AG08396 (cell line): ENCODE results near the gene NUP133.
"Not testable (repeated sequence)": the region's sequence is repeated elsewhere in the genome, so short reads cannot be mapped to it uniquely, and the experiment has no call there.

ENCODE experiments used
- DNase-seq: peaks from one replicate; pipeline ENCODE4 v3.0.0; 2012; ENCODE audit warnings: low spot score, mixed read lengths

Gene NUP133

GRCh38 chr1:229509576-229509975, 1.4 kb upstream of the NUP133 start:
- peak; percentile 52 for DNase-seq

- no peak for DNase-seq
These were observed 739 bp upstream of the NUP133 start for GRCh38 chr1:229508823-229509337.

DNA sequence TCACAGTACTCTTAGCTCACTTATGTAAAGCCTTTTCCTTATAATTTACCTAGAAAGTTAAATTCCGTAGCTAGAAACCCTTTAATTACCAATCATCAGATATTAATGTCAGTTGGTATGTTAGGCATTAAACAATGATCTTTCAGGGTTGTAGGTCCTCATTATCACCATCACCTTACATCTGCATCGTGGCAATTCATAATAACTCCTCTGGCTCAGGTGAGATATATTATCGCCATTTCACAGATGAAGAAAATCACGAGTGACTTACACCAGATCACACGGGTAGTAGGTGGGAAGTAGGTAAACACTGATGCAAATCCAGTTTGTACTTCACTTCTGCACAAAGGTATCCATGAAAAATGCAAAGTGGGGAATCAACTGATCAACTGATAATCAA, 639 bp downstream of the NUP133 start:
- DNase-seq, result no peak

DNA sequence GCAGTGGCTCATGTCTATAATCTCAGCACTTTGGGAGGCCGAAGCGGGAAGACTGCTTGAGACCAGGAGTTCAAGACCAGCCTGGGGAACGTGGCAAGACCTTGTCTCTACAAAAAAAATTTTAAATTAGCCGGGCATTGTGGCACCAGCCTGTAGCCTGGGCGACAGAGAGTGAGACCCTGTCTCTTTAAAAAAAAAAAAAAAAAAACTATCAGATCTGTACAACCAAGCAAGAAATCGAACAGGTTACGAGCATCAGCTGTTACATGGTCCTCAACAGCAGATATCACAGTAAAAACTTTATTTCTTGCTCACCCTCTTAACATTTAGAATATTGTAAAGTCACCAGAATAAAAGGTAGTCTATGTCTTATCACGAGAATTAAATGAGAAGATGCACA, 1.5 kb downstream of the NUP133 start:
- no peak for DNase-seq

GRCh38 chr1:229495782-229496181, 12.4 kb downstream of the NUP133 start:
- DNase-seq, result no peak

DNA sequence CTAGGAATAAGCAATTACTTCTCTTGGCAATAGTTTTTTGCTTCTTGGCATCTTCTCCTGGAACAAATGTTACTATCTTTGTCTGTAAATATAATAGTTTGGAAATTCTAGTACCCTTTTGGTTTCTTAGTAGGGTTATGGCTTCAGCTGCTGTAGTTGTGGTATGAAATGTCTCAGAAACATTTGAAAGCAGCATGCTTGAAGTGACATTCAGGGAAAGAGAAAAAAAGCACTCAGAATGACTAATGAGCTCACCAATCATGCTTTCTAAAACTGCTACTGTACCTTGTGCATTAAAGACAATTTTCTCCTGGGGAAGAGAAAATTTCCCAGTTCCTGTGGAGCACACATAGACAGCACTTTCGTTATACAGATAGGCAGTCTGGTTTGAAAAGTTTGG, 21.0 kb downstream of the NUP133 start:
- DNase-seq, result no peak

- DNase-seq, result no peak
These were observed 22.8 kb downstream of the NUP133 start for GRCh38 chr1:229485318-229485717.

DNA sequence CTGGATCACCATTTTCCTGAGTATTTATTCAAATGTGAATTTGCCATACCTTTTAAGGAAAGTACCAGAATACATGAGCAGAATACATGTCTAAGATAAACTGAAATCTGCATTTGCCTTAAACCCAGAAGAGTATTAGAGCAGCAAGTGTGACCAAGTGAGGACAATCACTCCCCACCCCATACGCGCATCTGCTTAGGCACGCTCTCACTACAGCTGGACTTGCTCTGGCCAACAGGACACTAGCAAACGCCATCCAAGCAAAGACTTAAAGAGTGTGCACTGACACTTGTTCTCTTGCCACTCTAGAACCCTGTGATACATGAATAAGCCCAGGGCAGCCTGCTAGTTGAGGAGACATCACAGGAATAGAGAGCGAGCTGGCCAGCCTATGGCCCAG, 25.6 kb downstream of the NUP133 start:
- no peak for DNase-seq

DNA sequence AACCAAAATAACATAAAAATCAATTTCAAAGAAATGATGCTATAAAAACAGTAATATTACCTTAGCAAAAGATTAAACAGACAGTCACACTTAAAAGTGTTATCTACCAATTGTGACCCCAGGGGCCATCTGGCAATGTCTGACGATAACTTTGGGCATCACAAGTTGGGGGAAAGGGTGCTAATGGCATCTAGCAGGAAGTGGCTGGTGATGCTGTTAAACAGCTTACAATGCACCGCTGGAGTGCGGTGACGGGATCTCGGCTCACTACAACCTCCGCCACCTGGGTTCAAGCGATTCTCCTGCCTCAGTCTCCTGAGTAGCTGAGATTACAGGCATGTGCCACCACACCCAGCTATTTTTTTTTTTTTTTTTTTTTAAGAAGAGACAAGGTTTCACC, 27.6 kb downstream of the NUP133 start:
- DNase-seq, result no peak

DNA sequence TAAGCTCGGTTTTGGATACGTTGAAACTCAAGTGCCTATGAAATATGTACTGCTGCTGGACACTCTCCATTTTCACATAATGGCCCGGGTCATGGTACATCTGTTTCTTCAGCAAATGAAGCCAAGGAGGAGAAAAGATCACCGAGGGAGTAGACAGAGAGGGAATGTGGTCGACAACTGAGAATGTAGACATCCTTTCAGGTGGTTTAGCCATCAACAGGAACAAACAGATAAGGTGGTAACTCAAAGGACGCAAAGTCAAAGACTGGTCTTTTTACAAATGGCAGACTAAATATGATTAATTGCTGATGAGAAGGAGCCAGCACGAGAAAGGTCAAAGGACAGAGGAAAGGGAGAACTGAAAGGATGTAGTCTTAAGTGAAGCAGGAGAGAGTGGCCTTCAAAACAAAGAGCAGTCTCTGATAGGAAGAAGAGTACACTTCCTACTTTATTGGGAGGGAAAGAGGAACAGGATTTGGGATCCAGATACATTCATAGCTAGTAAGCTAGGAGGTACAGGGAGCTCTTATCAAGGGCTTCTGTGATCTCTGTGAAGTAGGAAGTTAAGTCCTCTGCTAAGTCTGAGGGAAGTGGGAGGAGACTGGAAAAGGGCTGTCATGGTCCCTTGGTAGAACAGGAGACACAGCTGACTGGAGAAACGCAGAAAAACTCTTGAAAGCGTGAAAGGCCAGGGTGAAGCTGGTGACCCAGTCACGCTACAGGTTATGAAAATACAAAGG, 28.3 kb downstream of the NUP133 start:
- DNase-seq, result no peak

GRCh38 chr1:229478852-229479251, 29.3 kb downstream of the NUP133 start:
- no peak for DNase-seq

GRCh38 chr1:229475859-229476258, 32.3 kb downstream of the NUP133 start:
- DNase-seq, result not testable (repeated sequence)

DNA sequence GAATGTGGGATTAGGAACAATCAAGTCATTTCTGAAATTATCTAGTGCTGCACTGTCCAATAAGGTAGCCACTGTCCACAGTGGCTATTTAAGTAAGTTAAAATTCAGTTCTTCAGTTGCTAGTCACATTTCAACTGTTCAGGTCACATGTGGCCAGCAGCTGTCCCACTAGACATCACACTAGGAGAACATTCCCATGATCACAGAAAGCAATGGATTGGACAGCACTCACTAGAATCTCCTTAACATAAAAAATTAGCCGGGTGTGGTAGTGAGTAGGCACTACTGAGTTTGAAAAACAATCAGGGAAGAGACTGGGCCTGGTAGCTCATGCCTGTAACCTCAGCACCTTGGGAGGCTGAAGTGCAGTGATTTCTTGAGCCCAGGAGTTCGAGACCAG, 33.6 kb downstream of the NUP133 start:
- no peak for DNase-seq

DNA sequence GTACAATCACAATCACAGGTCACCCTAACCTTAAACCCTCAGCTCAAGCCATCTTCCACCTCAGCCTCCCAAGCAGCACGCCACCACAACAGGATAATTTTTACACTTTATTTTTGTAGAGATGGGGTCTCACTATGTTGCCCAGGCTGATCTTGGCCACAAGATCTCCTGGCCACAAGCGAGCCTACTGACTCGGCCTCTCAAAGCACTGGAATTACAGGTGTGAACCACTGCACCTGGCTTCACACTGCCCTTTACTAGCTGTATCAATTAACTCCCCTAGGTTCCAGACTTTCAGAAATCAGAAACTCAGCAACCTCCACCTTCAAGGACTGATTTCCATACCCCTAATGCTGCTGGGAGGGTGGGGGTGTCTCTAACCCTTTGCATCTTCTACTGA, 37.0 kb downstream of the NUP133 start:
- DNase-seq, result no peak

- no peak for DNase-seq
These were observed 37.6 kb downstream of the NUP133 start for GRCh38 chr1:229470406-229471043.

- no peak for DNase-seq
These were observed 41.3 kb downstream of the NUP133 start for GRCh38 chr1:229466887-229467286.

DNA sequence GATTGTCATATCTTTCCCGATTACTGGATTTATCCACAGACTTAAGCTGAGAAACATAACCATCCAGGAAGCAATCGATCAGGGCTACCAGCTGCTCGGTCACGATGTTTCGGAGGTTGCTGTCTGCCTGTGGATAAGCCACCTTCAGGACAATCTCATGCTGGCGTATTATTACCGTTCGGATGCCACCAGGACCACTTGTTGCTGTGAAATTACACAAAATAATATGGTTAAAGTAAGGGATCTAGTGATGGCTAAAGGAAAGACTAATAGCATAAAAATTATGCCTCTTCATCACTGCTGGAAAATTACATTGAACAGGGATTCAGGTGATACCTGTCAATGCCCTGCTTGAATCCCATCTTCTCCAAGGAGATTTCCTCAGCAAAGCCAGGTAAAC, 43.5 kb downstream of the NUP133 start:
- DNase-seq, result no peak

DNA sequence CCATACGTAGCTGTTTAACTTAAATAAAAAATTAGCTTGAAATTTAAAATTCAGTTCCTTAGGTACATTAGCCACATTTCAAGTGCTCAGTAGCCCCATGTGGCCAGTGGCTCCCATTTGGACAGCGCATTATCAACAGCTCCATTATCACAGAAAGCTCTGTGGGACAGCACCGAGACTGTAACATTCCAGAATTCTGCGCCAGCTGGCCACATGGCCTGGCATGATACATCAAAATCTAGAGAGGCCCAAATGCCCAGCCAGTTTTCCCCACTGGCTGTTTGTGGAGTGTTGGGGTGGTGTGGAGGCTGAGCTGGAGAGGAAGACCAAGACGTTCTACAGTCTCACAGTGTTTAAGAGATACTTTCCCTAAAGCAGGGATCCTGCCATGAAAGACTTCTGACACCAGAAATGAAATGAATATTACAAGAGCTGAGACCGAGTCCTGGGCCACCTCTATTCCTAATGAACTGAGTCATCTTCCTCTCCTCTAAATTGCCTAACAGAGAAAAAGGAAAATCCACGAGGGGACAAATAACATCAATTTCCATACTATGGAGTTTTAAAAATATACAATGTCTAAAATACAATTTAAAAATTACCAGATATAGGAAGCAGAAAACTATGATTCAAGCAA, 47.0 kb downstream of the NUP133 start:
- DNase-seq, result no peak

GRCh38 chr1:229459815-229460214, 48.3 kb downstream of the NUP133 start:
- no peak for DNase-seq

DNA sequence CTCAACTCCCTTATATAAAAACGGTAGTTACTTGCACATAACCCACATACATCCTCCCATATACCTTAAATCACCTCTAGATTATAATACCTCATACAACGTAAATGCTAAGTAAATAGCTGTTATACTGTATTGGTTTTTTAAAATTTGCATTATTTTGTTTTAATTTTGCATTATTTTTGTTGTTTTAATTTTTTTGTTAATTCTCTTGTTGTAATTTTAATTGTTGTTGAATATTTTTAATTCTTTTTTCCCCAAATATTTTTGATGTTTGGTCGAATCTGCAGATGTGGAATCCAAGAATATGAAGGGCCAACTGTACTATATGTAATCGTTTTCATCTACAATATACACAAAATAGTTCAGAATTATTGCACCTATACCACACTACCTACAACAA, 50.7 kb downstream of the NUP133 start:
- DNase-seq, result no peak

GRCh38 chr1:229456016-229456415, 52.1 kb downstream of the NUP133 start:
- DNase-seq, result no peak

DNA sequence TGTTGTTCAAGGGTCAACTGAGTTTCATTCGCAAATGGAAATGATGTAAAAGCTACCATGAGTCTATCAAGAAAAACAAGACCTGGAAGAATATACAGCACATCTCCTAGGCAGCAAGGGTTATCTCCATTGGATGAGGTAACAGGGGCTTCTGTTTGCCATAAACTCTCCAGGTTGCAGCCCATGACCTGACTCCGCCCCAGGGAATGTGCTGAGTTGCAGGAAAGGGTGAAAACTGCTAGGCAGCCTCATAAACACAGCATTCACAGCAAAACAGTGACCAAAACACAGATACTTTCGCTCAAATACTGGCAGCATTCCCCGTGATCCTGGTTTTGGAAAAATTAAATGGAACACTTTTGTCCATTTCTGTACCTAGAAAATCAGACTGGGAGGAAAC, 54.1 kb downstream of the NUP133 start:
- DNase-seq, result no peak
